VCaP (cell line): ENCODE measurements around the gene UBN1.

Experiments
- H3K27ac ChIP-seq: fragments of 450-650 bp; 2 replicates; pipeline ENCODE4 v1.5.1; 2017
- TF ChIP-seq, protein P1 (sequence below): fragments of 450-650 bp; conservative IDR thresholded peaks from 2 replicates; pipeline ENCODE4 v1.5.1; 2017; ENCODE audit warnings: mild to moderate bottlenecking, moderate library complexity

UBN1 gene

DNA sequence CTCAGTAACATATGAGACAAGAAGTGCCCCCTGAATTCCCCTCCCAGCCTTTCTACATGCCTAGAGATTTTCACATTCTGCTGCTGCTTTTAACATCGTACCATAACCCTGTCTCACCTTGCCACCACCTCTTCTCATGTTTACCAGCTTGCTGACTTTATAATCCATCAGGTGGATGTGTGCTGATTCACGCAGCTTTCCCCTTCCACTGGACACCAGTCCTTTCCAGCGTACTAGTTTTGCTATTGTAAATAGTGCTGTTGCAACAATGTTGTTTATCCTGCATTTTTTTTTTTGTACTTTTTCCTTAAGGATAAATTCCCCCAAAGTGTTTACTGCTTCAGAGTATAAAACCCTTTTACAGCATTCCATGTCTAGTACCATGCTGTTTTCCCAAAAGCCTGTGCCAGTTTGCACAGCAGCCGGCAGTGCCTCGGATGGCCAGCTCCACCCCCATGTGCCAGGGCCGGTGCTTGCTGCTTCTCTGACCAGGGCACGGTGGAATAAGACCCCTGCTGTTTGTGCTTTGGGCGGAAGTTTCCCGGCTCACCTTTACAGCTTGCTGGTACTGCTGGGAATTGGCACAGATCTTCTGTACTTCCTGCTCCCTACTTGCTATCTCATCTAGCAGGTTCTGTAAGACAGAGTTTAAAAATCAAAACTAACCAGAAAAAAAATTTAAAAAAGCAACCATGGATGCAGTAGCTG lies 41.3 kb downstream of the UBN1 start:
- H3K27ac ChIP-seq: peak overlapping the region; percentile 68
- TF ChIP-seq, protein P1, sequence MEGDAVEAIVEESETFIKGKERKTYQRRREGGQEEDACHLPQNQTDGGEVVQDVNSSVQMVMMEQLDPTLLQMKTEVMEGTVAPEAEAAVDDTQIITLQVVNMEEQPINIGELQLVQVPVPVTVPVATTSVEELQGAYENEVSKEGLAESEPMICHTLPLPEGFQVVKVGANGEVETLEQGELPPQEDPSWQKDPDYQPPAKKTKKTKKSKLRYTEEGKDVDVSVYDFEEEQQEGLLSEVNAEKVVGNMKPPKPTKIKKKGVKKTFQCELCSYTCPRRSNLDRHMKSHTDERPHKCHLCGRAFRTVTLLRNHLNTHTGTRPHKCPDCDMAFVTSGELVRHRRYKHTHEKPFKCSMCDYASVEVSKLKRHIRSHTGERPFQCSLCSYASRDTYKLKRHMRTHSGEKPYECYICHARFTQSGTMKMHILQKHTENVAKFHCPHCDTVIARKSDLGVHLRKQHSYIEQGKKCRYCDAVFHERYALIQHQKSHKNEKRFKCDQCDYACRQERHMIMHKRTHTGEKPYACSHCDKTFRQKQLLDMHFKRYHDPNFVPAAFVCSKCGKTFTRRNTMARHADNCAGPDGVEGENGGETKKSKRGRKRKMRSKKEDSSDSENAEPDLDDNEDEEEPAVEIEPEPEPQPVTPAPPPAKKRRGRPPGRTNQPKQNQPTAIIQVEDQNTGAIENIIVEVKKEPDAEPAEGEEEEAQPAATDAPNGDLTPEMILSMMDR: no peak

DNA sequence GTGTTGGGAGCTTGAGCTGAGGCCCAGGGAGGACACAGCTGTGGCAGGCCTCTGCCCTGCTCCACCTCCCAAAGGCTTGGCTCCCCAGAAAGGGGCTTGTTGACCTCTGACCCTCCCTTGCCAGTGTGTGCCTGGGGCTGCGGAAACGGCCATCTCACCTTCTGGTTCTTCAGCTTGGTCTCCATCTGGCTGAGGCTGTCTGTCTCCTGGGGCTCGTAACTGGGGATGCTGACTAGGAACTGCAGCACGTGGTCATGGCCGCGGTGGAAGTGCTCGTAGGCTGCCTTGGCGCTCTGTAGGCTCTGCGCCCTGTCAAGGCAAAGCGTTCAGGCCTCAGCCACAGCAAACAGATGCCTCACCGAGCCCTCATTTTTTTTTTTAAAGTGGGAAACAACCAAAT lies 42.7 kb downstream of the UBN1 start:
- H3K27ac ChIP-seq: peak overlapping the region; percentile 68
- TF ChIP-seq, protein P1: no peak

DNA sequence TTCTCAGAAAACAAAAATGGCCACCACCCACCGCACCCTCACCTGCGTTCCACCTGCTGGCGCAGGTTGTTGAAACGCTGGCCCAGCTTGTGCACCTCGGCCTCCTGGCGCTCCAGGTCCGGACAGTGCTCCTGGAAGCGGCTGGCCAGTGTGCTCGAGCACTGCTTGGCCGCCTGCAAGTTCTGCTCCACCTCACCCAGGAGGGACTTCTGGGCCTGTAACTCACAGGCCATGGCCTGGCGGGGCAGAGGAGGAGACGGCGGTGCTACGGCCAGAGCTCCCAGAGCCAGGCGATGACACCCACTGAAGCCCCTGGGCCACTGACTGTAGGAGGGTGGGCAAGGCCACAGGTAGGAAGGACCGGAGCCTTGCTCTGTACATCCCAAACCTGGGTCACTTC lies 43.4 kb downstream of the UBN1 start:
- H3K27ac ChIP-seq: no peak overlapping the region
- TF ChIP-seq, protein P1: no peak

DNA sequence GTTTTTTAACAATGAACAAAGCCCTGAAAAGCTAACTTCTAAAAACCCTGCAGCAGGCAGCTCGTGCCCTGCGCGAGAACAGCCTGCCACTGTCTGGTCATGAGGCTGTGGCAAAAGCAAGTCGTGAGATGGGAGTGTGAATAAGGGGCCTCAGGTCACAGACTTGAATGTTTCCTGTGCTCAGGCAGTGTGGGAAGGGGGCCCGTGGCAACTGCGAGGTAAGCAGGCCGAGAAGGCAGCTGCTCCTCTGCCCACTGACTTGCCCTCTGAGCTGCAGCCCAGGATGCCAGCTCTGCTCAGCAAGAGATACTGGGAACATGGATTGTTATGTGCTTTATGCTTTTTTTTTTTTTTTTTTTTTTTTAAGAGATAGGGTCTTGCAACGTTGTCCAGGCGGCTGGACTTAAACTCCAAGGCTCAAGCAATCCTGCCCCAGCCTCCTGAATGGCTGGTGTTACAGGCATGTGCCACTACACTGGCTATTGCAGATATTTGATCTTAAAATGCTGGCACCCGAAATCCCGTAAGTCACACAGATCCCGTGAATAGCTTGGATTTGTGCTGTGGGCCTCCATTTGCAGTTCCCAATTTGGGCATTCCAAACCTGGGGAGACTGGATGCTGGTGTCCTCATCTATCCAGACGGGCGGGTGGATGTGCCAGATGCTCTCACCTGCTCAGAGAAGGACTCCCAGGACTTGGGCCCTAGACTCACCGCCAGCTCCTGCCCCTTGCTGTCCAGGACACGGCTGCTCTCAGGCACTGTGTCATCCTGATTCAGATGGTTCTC lies 44.0 kb downstream of the UBN1 start:
- no peak overlapping the region for H3K27ac ChIP-seq
- TF ChIP-seq, protein P1: no peak

DNA sequence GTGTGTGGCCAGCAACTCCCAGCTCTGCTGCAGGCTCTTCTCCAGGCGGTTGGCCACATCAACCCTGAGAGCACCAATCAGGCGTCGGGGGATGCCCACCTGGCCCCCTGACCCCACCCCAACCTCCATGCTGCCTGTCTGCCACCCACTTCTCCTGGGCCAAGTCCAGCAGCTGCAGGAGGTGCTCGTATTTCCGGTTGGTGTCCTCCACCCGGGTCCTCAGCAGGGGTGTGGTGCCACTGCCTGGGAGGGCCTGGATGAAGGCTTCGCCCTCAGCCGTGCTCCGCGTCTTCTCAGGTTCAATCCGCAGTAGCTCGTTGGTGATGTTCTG lies 44.6 kb downstream of the UBN1 start:
- TF ChIP-seq, protein P1: no peak
- no peak overlapping the region for H3K27ac ChIP-seq

DNA sequence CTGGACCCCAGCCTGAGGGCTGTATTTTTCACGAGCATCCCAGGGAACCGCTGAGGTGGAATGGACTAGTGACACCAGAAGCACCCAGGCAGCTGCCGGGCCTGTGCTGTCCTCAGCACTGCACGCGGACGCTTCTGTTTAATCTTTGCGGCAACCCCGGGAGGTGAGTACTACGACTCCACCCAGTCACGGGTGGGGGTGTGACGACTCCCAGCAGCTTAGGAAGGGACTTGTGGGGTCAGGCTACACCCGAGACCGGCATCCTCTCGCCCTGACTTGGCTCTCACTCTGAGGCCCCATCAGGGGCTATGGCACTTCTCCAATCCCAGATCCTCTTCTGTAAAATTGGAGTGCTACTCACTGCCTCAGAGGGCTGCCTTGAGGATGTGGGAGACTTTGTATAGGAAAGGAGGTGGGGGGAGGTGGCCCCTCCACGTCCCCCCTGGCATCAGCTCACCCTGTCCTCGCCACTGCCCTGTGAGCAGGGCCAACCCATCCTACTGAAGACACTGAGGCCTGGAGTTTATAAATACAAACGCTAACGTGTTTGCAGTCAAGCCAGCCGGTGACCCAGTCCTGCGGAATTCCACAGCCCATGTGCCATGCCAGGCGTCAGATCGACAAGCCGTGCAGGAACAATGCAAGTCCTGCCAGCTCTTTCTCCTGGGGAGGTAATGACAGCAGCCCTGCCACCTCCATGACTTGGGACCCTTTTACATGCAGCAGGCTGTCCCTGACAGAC lies 45.3 kb downstream of the UBN1 start:
- no peak overlapping the region for H3K27ac ChIP-seq
- TF ChIP-seq, protein P1: no peak

DNA sequence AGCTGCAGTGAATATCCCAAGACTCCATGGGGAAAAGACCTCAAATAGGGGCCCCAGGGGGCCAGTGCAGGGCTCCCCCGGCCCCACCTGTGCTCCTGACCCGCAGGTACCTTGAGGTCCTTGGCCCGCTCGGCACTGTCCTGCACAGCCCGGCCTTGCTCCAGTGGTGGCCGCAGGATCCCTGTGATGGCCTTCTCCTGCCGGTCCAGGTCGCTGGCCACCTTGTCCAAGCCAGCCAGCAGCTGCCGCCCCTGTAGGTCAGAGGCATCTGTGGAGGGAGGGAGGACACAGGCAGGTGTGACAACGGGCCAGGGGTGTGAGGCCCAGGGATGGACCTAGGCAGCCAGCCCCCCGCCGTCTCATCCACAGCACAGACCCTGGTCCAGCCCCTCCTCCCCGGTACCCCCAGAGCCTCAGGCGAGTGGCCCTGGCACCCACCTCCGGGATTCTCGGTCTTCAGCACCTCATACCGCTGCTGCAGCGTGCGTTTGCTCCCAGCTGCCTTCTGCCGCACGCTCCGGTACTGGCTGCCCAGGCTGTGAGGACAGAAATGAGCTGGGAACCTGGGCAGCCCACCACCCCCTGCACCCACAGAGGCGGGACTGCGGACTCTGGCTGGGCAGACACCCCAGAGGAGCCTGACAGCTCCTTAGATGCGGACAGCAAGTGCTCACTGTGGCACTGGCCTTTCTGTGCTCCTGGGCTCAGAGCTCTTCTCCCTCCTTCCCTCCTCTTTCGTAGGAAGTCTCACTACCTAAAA lies 46.0 kb downstream of the UBN1 start:
- TF ChIP-seq, protein P1: no peak
- H3K27ac ChIP-seq: no peak overlapping the region
